Mammary epithelial cell (primary cell): ENCODE data around the gene SLC38A11.

ENCODE experiments used
- CTCF ChIP-seq, 2 donors: IDR thresholded peaks in 1 of 2; conservative IDR thresholded peaks in 1 of 2; 2 replicates each; pipeline ENCODE4 v1.5.1; 2011 to 2012; ENCODE audit warnings: inconsistent platforms in 2 of 2, low read length in 2 of 2, mild to moderate bottlenecking in 2 of 2, control low read depth in 1 of 2, low read depth in 1 of 2; ENCODE audit not compliant: insufficient read depth in 1 of 2; ENCODE audit errors: extremely low read depth in 1 of 2
- EZH2 ChIP-seq: IDR thresholded peaks from 2 replicates; pipeline ENCODE4 v1.6.1; 2012; ENCODE audit warnings: low read length, inconsistent platforms, borderline replicate concordance

- TF ChIP-seq CTCF (conservative IDR thresholded peaks at IDR 0.05 in 1 of 2, IDR thresholded peaks at IDR 0.05 in 1 of 2; ENCODE audit: extremely low read depth in 1 of 2, insufficient read depth in 1 of 2, low read depth in 1 of 2, low read length in 2 of 2) (no peak), EZH2 (no peak)
Measured at GRCh38 chr2:164935118-164936101, 19.9 kb downstream of the SLC38A11 start.
